PC-3 (cell line): ENCODE measurements around the gene KRTAP4-9.

Experiments
- EZH2 ChIP-seq: fragments of 300-600 bp; sonication (generic); IDR thresholded peaks from one replicate; pipeline ENCODE4 v1.6.1; 2017; ENCODE audit warnings: antibody characterized with exemption, mild to moderate bottlenecking, low read length; ENCODE audit not compliant: unreplicated experiment
- TF ChIP-seq, protein P1 (sequence below): fragments of 300-600 bp; sonication (generic); conservative IDR thresholded peaks from 2 replicates; pipeline ENCODE4 v1.5.1; 2017; ENCODE audit warnings: antibody characterized with exemption, low read depth, mild to moderate bottlenecking, low read length

- TF ChIP-seq, protein P1, sequence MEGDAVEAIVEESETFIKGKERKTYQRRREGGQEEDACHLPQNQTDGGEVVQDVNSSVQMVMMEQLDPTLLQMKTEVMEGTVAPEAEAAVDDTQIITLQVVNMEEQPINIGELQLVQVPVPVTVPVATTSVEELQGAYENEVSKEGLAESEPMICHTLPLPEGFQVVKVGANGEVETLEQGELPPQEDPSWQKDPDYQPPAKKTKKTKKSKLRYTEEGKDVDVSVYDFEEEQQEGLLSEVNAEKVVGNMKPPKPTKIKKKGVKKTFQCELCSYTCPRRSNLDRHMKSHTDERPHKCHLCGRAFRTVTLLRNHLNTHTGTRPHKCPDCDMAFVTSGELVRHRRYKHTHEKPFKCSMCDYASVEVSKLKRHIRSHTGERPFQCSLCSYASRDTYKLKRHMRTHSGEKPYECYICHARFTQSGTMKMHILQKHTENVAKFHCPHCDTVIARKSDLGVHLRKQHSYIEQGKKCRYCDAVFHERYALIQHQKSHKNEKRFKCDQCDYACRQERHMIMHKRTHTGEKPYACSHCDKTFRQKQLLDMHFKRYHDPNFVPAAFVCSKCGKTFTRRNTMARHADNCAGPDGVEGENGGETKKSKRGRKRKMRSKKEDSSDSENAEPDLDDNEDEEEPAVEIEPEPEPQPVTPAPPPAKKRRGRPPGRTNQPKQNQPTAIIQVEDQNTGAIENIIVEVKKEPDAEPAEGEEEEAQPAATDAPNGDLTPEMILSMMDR = no peak
- TF ChIP-seq EZH2 = no peak
Observed at GRCh38 chr17:41147531-41148204, 42.5 kb downstream of the KRTAP4-9 start.
